ENCODE results near the gene DCAF6. TPM values are rescaled to one million over a fixed set of nuclear protein-coding genes. Genes with fewer than 3 reads are reported as not detected.
A peak's percentile ranks its signal among the peaks of the same experiment; 100 is the strongest.
"Not testable (repeated sequence)": the region's sequence is repeated elsewhere in the genome, so short reads cannot be mapped to it uniquely, and the experiment has no call there.

Gene DCAF6, protein sequence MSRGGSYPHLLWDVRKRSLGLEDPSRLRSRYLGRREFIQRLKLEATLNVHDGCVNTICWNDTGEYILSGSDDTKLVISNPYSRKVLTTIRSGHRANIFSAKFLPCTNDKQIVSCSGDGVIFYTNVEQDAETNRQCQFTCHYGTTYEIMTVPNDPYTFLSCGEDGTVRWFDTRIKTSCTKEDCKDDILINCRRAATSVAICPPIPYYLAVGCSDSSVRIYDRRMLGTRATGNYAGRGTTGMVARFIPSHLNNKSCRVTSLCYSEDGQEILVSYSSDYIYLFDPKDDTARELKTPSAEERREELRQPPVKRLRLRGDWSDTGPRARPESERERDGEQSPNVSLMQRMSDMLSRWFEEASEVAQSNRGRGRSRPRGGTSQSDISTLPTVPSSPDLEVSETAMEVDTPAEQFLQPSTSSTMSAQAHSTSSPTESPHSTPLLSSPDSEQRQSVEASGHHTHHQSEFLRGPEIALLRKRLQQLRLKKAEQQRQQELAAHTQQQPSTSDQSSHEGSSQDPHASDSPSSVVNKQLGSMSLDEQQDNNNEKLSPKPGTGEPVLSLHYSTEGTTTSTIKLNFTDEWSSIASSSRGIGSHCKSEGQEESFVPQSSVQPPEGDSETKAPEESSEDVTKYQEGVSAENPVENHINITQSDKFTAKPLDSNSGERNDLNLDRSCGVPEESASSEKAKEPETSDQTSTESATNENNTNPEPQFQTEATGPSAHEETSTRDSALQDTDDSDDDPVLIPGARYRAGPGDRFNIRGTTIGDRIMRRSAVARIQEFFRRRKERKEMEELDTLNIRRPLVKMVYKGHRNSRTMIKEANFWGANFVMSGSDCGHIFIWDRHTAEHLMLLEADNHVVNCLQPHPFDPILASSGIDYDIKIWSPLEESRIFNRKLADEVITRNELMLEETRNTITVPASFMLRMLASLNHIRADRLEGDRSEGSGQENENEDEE
- polyA plus RNA-seq: 10 to 100 TPM; 28.9 to 63.2 (median 35.6) TPM
- long read RNA-seq, donor 1: 0 reads
- long read RNA-seq, donor 2, partial matches to known transcripts: 0 of 2 reads
- long read RNA-seq, donor 2, other reads (novel, unspliced or antisense): 0 of 2 reads
- long read RNA-seq, donor 3, partial matches to known transcripts: 22 of 26 reads
- long read RNA-seq, donor 3, other reads (novel, unspliced or antisense): 0 of 26 reads
- long read RNA-seq, donor 4: 0 reads
- long read RNA-seq, donor 5, partial matches to known transcripts: 173 of 173 reads
- long read RNA-seq, donor 5, other reads (novel, unspliced or antisense): 0 of 173 reads
- long read RNA-seq, donor 6, partial matches to known transcripts: 12 of 17 reads
- long read RNA-seq, donor 6, other reads (novel, unspliced or antisense): 0 of 17 reads
- long read RNA-seq, donor 7: 0 reads
- long read RNA-seq, donor 8: 0 reads
- long read RNA-seq, donor 9, partial matches to known transcripts: 116 of 117 reads
- long read RNA-seq, donor 9, other reads (novel, unspliced or antisense): 0 of 117 reads
- long read RNA-seq, donor 10, partial matches to known transcripts: 0 of 2 reads
- long read RNA-seq, donor 10, other reads (novel, unspliced or antisense): 0 of 2 reads

DNA sequence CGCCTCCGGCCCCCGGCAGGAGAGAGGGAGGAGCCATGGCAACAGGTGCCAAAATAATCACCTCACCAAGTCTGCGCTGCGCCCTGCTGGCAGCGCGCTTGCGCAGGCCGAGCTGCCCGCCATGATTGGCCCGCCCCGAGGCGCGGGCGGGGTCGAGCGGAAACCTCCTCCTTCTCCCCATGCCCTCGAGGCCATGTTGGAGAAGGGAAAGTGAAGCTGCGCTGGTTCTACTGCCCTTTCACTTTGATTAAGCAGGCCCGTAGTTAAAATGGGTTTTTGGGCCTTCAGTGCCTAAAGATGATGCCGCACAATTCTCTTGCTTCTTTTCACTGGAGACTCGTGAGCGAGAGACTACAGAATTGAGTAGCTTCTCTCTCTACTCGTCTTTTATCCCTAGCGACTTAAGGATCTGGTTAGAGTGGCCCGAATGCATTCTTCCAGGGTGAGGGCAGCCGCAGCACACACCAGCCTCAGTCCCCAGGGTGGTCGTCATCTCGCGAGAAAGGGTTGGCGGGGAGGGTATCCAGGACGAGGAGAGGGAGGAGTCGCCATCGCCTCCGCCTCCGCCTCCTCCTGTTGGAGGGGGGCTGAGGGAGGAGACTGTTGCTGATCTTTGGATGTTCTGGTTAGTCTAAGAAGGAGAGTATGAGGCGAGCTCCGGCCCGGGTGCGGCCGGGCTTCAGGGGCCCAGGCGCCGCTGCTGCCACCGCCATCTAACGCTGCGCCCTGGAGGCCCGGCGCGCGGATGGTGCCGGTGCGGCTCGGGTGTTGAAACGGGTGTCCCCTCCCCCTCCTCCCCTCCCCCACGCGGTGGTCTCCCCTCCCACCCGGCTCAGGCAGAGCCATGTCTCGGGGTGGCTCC lies at the start of gene DCAF6:
DCAF6 (plus strand) TSS at position 616 of the 862 bp plus-strand sequence; CDS start at position 845, 229 bp downstream.
- H3K27me3 ChIP-seq (ENCODE audit: control insufficient read depth in 3 of 3, insufficient read depth in 3 of 3, low read length in 3 of 3): no peaks in the 10 kb centered on the region
- peaks cover 0 to 3% (median 3%) of the 10 kb centered on the region in 3 donors for H3K4me1 ChIP-seq (ENCODE audit: control insufficient read depth in 3 of 3, insufficient read depth in 2 of 3, low read depth in 1 of 3, low read length in 2 of 3)

DNA sequence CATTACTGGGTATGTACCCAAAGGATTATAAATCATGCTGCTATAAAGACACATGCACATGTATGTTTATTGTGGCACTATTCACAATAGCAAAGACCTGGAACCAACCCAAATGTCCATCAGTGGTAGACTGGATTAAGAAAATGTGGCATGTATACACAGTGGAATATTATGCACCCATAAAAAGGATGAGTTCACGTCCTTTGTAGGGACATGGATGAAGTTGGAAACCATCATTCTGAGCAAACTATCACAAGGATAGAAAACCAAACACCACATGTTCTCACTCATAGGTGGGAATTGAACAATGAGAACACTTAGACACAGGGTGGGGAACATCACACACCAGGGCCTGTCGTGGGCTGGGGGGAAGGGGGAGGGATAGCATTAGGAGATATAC lies 49.3 kb upstream of the DCAF6 start:
- not testable (repeated sequence) for H3K4me1 ChIP-seq (ENCODE audit: control insufficient read depth in 3 of 3, insufficient read depth in 2 of 3, low read depth in 1 of 3, low read length in 2 of 3); FAIRE-seq; H3K27me3 ChIP-seq (ENCODE audit: control insufficient read depth in 3 of 3, insufficient read depth in 3 of 3, low read length in 3 of 3); H3K4me3 ChIP-seq (ENCODE audit: low read depth in 1 of 3, low read length in 3 of 3); H3K27ac ChIP-seq (ENCODE audit: low read depth in 1 of 3, low read length in 2 of 3); DNase-seq; H3K36me3 ChIP-seq (ENCODE audit: control insufficient read depth in 3 of 3, insufficient read depth in 2 of 3, low read depth in 1 of 3, low read length in 3 of 3); H3K9me3 ChIP-seq (ENCODE audit: control insufficient read depth in 2 of 2, insufficient read depth in 1 of 2, low read depth in 1 of 2, low read length in 1 of 2)
- 92 to 98% (median 92%) methylated on average over 2 of the region's 2 CpGs for WGBS, 3 donors

More for the DNA sequence above, at the start of gene DCAF6:
- DNase-seq: peak; percentile 98 to 99
- no peak for FAIRE-seq
- Histone ChIP-seq H3K9me3 (ENCODE audit: control insufficient read depth in 2 of 2, insufficient read depth in 1 of 2, low read depth in 1 of 2, low read length in 1 of 2) (no peaks in the 10 kb centered on the region), H3K27ac (ENCODE audit: low read depth in 1 of 3, low read length in 2 of 3) (peak within 1 kb of the TSS; percentile 94 to 98 (median 94)), H3K4me3 (ENCODE audit: low read depth in 1 of 3, low read length in 3 of 3) (peak within 1 kb of the TSS; percentile 90 to 98 (median 95)), H3K36me3 (ENCODE audit: control insufficient read depth in 3 of 3, insufficient read depth in 2 of 3, low read depth in 1 of 3, low read length in 3 of 3) (no peaks in the 10 kb centered on the region)
- 0 to 1% (median 0%) methylated on average over 48 to 58 of the region's 58 CpGs for WGBS, 3 donors

DNA sequence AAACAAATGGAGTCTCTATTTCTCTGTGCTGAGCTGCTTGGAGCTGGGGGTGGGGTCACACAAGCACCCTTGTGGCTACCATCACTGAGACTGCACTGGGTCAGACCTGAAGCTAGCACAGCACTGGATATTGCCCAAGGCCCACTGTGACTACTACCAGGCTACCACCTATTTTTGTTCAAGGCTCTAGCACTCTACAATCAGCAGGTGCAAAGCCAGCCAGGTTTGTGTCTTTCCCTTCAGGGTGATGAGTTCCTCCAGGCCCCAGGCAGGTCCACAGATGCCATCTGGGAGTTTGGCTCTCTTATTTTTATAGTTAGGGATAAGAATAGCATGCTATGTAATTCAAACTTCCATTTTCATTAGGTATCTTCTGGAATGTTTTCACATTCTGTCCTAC lies 46.1 kb upstream of the DCAF6 start:
- Histone ChIP-seq H3K27me3 (ENCODE audit: control insufficient read depth in 3 of 3, insufficient read depth in 3 of 3, low read length in 3 of 3) (no peaks in the 10 kb centered on the region), H3K4me3 (ENCODE audit: low read depth in 1 of 3, low read length in 3 of 3) (no peak overlapping the region), H3K9me3 (ENCODE audit: control insufficient read depth in 2 of 2, insufficient read depth in 1 of 2, low read depth in 1 of 2, low read length in 1 of 2) (no peaks in the 10 kb centered on the region), H3K36me3 (ENCODE audit: control insufficient read depth in 3 of 3, insufficient read depth in 2 of 3, low read depth in 1 of 3, low read length in 3 of 3) (no peaks in the 10 kb centered on the region), H3K27ac (ENCODE audit: low read depth in 1 of 3, low read length in 2 of 3) (no peak overlapping the region), H3K4me1 (ENCODE audit: control insufficient read depth in 3 of 3, insufficient read depth in 2 of 3, low read depth in 1 of 3, low read length in 2 of 3) (no peaks in the 10 kb centered on the region)
- FAIRE-seq: no peak
- DNase-seq: no peak

DNA sequence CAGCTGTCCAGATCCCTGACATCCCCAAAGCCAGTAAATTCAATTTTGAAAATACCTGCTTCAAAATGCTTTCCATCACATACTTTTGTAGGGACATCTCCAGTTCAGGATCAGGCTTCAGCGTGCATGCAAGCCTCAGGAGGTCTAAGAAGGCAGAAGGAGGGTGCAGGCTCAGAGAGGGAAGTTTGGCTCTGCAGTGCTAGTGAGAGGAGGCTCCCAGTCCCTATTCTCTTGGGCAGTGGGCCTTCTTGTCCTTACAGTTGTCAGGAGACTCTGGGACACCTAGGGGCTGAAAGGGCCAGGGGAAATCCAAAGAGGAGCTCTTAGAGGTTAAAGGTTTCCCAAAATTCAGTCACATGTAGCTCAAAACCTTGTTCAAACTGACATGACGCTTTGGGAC lies 42.7 kb upstream of the DCAF6 start:
- DNase-seq (no peak), FAIRE-seq (no peak)
- Histone ChIP-seq H3K4me1 (ENCODE audit: control insufficient read depth in 3 of 3, insufficient read depth in 2 of 3, low read depth in 1 of 3, low read length in 2 of 3) (no peaks in the 10 kb centered on the region), H3K27ac (ENCODE audit: low read depth in 1 of 3, low read length in 2 of 3) (no peak overlapping the region), H3K27me3 (ENCODE audit: control insufficient read depth in 3 of 3, insufficient read depth in 3 of 3, low read length in 3 of 3) (no peaks in the 10 kb centered on the region), H3K4me3 (ENCODE audit: low read depth in 1 of 3, low read length in 3 of 3) (no peak overlapping the region), H3K9me3 (ENCODE audit: control insufficient read depth in 2 of 2, insufficient read depth in 1 of 2, low read depth in 1 of 2, low read length in 1 of 2) (no peaks in the 10 kb centered on the region), H3K36me3 (ENCODE audit: control insufficient read depth in 3 of 3, insufficient read depth in 2 of 3, low read depth in 1 of 3, low read length in 3 of 3) (no peaks in the 10 kb centered on the region)
- 79 to 92% (median 90%) methylated on average over 2 of the region's 2 CpGs for whole genome bisulfite sequencing, 3 donors

DNA sequence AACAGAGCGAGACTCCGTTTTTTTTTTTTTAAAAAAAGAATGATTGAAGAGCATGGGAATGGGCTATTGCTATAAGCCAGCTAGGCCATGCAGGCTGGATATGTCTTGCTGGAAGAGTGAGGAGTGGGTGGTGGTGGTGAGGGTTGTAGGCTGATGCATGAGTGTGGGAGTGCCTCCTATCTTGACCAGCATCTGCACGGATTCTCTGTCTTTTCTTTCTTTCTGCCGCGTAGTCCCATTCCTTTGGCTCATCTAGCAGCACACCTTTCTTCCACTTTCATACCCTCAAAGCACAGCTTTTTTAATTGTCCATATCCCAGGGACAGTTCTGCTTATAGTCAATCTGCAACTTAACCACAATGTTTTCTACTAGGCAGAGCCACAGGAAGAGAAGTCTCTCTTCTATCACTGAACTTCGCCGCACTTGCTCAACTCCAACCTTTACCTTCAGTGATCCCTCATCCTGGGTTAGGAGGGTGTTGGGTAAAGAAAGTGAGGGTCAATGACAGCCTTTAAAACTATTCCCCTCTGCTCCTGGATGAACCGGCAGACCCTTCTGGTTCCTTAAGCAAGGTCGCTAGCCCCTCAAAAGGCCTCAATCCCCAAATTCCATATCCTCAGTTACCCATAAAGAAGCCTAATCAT lies 37.8 kb upstream of the DCAF6 start:
- Histone ChIP-seq H3K36me3 (ENCODE audit: control insufficient read depth in 3 of 3, insufficient read depth in 2 of 3, low read depth in 1 of 3, low read length in 3 of 3) (no peaks in the 10 kb centered on the region), H3K4me3 (ENCODE audit: low read depth in 1 of 3, low read length in 3 of 3) (no peak overlapping the region), H3K27me3 (ENCODE audit: control insufficient read depth in 3 of 3, insufficient read depth in 3 of 3, low read length in 3 of 3) (no peaks in the 10 kb centered on the region), H3K9me3 (ENCODE audit: control insufficient read depth in 2 of 2, insufficient read depth in 1 of 2, low read depth in 1 of 2, low read length in 1 of 2) (no peaks in the 10 kb centered on the region), H3K27ac (ENCODE audit: low read depth in 1 of 3, low read length in 2 of 3) (no peak overlapping the region), H3K4me1 (ENCODE audit: control insufficient read depth in 3 of 3, insufficient read depth in 2 of 3, low read depth in 1 of 3, low read length in 2 of 3) (no peaks in the 10 kb centered on the region)
- 96 to 97% (median 96%) methylated on average over 9 of the region's 9 CpGs for WGBS, 3 donors
- FAIRE-seq (no peak), DNase-seq (no peak)

DNA sequence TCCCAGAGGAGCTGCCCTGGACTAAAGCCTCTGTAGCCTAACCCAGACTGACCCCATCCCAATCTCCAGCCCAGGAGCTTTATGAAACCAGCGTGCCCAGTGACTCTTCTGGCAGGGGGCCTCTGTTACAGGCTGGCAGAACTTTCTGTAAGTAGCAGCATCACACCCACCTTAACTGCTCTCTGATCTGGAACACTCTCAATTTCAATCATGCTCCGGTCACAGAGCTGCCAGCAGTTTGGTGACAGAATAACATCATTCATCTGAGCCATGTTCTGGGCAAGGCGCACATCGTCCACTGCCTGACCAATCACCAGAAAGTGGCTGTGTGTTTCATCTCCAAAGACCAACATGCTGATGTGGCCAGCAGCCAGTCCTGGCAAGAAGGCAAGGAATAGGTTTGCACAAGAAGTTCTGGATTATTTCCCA lies 37.2 kb upstream of the DCAF6 start:
- WGBS, 3 donors: 72 to 81% (median 77%) methylated on average over 4 of the region's 4 CpGs
- FAIRE-seq: no peak
- Histone ChIP-seq H3K9me3 (ENCODE audit: control insufficient read depth in 2 of 2, insufficient read depth in 1 of 2, low read depth in 1 of 2, low read length in 1 of 2) (no peaks in the 10 kb centered on the region), H3K4me3 (ENCODE audit: low read depth in 1 of 3, low read length in 3 of 3) (no peak overlapping the region), H3K27me3 (ENCODE audit: control insufficient read depth in 3 of 3, insufficient read depth in 3 of 3, low read length in 3 of 3) (no peaks in the 10 kb centered on the region), H3K36me3 (ENCODE audit: control insufficient read depth in 3 of 3, insufficient read depth in 2 of 3, low read depth in 1 of 3, low read length in 3 of 3) (no peaks in the 10 kb centered on the region), H3K27ac (ENCODE audit: low read depth in 1 of 3, low read length in 2 of 3) (no peak overlapping the region), H3K4me1 (ENCODE audit: control insufficient read depth in 3 of 3, insufficient read depth in 2 of 3, low read depth in 1 of 3, low read length in 2 of 3) (no peaks in the 10 kb centered on the region)
- DNase-seq: no peak

DNA sequence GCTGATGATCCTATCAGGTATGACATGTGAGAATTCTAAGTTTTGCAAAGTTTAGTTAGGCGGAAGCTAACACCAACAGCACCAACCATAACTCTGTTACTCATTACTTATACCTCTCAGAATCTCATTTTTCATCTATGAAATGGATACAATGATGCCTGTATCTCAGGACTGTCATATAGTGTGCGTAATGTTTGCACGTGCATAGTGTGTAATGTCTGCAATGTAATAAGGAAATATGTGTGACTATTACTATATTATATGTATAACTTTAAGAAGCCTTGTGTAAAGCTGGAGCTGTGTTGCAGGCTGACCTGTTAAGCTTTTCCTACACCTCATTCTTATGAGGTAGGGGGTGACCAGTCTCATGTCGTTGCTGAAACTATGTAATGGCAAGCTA lies 35.6 kb upstream of the DCAF6 start:
- no peak overlapping the region for H3K27ac ChIP-seq (ENCODE audit: low read depth in 1 of 3, low read length in 2 of 3)
- WGBS, 3 donors: 92 to 94% (median 93%) methylated on average over 4 of the region's 4 CpGs
- H3K4me1 ChIP-seq (ENCODE audit: control insufficient read depth in 3 of 3, insufficient read depth in 2 of 3, low read depth in 1 of 3, low read length in 2 of 3): no peaks in the 10 kb centered on the region
- no peaks in the 10 kb centered on the region for H3K36me3 ChIP-seq (ENCODE audit: control insufficient read depth in 3 of 3, insufficient read depth in 2 of 3, low read depth in 1 of 3, low read length in 3 of 3)
- no peaks in the 10 kb centered on the region for H3K9me3 ChIP-seq (ENCODE audit: control insufficient read depth in 2 of 2, insufficient read depth in 1 of 2, low read depth in 1 of 2, low read length in 1 of 2)
- no peaks in the 10 kb centered on the region for H3K27me3 ChIP-seq (ENCODE audit: control insufficient read depth in 3 of 3, insufficient read depth in 3 of 3, low read length in 3 of 3)
- FAIRE-seq (no peak), DNase-seq (no peak)
- no peak overlapping the region for H3K4me3 ChIP-seq (ENCODE audit: low read depth in 1 of 3, low read length in 3 of 3)
